Ishikawa (cell line): Measurements from ENCODE around the gene GPATCH4.

Experiments
- CEBPB ChIP-seq: IDR thresholded peaks from 2 replicates; pipeline ENCODE4 v1.6.1; 2012
- CREB1 ChIP-seq: IDR thresholded peaks from 2 replicates; pipeline ENCODE4 v1.6.1; 2012; ENCODE audit warnings: low read depth
- EGR1 ChIP-seq: IDR thresholded peaks from 2 replicates; pipeline ENCODE4 v1.6.1; 2012
- EP300 ChIP-seq: IDR thresholded peaks from 2 replicates; pipeline ENCODE4 v1.6.1; 2012; ENCODE audit warnings: borderline replicate concordance
- FOXM1 ChIP-seq: IDR thresholded peaks from 2 replicates; pipeline ENCODE4 v1.6.1; 2012; ENCODE audit warnings: low read depth, borderline replicate concordance
- MAX ChIP-seq: IDR thresholded peaks from 2 replicates; pipeline ENCODE4 v1.6.1; 2012
- NFIC ChIP-seq: IDR thresholded peaks from 2 replicates; pipeline ENCODE4 v1.6.1; 2012
- RAD21 ChIP-seq: IDR thresholded peaks from 2 replicates; pipeline ENCODE4 v1.6.1; 2012; ENCODE audit warnings: low read depth
- REST ChIP-seq: IDR thresholded peaks from 2 replicates; pipeline ENCODE4 v1.6.1; 2012; ENCODE audit warnings: low read depth, mild to moderate bottlenecking
- TAF1 ChIP-seq: IDR thresholded peaks from 2 replicates; pipeline ENCODE4 v1.6.1; 2012; ENCODE audit warnings: low read depth, mild to moderate bottlenecking
- TCF12 ChIP-seq: IDR thresholded peaks from 2 replicates; pipeline ENCODE4 v1.6.1; 2012; ENCODE audit warnings: low read depth
- TEAD4 ChIP-seq: IDR thresholded peaks from 2 replicates; pipeline ENCODE4 v1.6.1; 2012
- USF1 ChIP-seq: IDR thresholded peaks from 2 replicates; pipeline ENCODE4 v1.6.1; 2012
- YY1 ChIP-seq: IDR thresholded peaks from 2 replicates; pipeline ENCODE4 v1.6.1; 2012; ENCODE audit warnings: low read depth
- ZBTB7A ChIP-seq: IDR thresholded peaks from 2 replicates; pipeline ENCODE4 v1.6.1; 2012; ENCODE audit warnings: low read depth

Gene GPATCH4

GRCh38 chr1:156598731-156599432 lies 2.4 kb downstream of the GPATCH4 start:
- TF ChIP-seq MAX (no peak), EP300 (no peak), RAD21 (no peak), CEBPB (no peak), USF1 (no peak), ZBTB7A (no peak), NFIC (no peak), TCF12 (no peak), TEAD4 (no peak), FOXM1 (no peak), TAF1 (no peak), EGR1 (no peak), CREB1 (no peak), REST (no peak), YY1 (no peak)

GRCh38 chr1:156598125-156598524 lies 3.2 kb downstream of the GPATCH4 start:
- TF ChIP-seq REST (no peak), EP300 (no peak), CREB1 (no peak), EGR1 (no peak)

- TF ChIP-seq TCF12 (no peak), USF1 (no peak), TEAD4 (no peak), EGR1 (no peak), NFIC (no peak), EP300 (no peak), FOXM1 (no peak)
These were observed 4.9 kb downstream of the GPATCH4 start for GRCh38 chr1:156596426-156596825.

- TF ChIP-seq ZBTB7A (no peak), FOXM1 (no peak), EGR1 (no peak), CREB1 (no peak)
These were observed 6.3 kb downstream of the GPATCH4 start for GRCh38 chr1:156595016-156595415.

GRCh38 chr1:156594190-156594589 lies 7.1 kb downstream of the GPATCH4 start:
- no peak for TF ChIP-seq TAF1
- no peak for TF ChIP-seq FOXM1
- no peak for TF ChIP-seq TCF12
- TF ChIP-seq CEBPB: no peak
- no peak for TF ChIP-seq ZBTB7A
- no peak for TF ChIP-seq EP300
- TF ChIP-seq USF1: no peak
- TF ChIP-seq RAD21: no peak
- no peak for TF ChIP-seq MAX
- TF ChIP-seq TEAD4: no peak
- TF ChIP-seq NFIC: no peak

GRCh38 chr1:156593661-156593989 lies 7.7 kb downstream of the GPATCH4 start:
- TF ChIP-seq CREB1 (no peak), RAD21 (no peak), ZBTB7A (no peak), USF1 (no peak)
